Lung microvascular endothelial cell (primary cell): ENCODE results near the gene RPS17. TPM values are rescaled to one million over a fixed set of nuclear protein-coding genes. Genes with fewer than 3 reads are reported as not detected.
A peak's percentile ranks its signal among the peaks of the same experiment; 100 is the strongest.

Experiments used
- DNase-seq, 2 donors: peaks; one replicate each; pipeline versions ENCODE4 v3.0.0 to v3.0.0-alpha.2; 2010; ENCODE audit warnings: low read depth in 2 of 2
- total RNA-seq: library from RNA; depleted of rRNA; stranded (reverse); fragments of >200 nt; gene quantifications from 2 replicates; pipeline ENCODE4 v1.2.1, GENCODE V29; 2014

RPS17 gene
- 2,061 and 2,587 TPM in 2 replicates for total RNA-seq

DNA sequence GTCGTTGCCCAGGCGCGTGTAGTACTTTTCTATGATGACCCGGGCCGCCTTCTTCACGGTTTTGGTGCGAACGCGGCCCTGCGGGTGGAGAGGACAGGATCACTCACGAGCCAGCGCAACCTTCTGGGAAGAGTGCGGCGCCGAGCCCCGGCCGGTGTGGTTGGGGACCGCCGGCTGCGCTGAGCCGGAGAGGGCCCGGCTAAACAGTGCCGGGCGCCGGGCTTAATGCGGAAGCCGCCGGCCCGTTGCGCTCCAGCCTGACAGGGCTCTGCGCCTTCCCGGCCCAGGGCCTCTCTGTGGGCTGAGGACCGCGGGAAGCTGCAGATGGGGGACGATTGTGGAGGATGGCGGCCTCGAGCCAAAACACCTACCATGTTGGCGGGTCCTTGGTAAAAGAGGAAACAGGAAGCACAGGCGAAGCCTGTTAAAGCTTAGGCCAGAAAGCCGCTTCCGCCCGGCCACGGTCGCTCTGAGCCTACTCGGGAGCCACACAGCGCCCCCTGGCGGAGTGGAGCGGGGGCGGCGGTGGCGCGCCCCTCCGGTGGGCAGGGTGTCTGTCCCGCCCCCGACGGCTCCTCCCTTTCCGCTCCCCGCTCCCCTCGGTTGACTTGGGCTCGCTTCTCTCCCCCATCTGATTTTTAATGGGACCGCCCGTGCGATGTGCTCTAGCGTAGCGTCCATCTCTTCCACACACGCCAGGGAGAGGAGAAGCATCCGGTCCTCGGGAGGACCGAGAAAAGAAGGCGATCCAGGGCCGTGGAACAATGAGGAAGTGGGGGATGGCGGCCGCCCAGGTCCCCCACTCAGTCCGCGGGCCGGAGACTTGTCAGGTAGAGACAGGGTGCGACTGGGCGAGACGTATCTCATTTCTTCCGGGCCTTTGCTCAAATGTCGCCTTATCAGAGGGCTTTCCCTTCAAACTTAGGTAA is at the start of gene RPS17:
Gene RPS17 (minus strand): TSS at position 403 of the 929 bp plus-strand sequence. CDS start 29 bp downstream, at position 374.
- DNase-seq = peak; percentile 95 to 96

DNA sequence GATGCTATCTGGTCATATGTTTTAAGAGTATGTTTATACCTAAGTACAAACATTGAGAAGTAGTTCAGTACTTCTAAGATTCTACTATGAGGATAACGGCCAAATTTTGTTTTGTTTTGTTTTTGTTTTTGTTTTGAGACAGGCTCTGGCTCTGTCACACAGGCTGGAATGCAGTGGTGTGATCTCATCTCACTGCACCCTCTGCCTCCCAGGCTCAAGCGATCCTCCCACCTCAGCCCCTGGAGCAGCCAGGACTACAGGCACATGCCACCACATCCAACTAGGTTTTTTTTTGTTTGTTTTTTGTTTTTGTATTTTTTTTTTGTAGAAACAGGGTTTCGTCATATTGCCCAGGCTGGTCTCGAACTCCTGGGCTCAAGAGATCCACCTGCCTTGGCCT is 47.5 kb upstream of the RPS17 start:
- DNase-seq = no peak

DNA sequence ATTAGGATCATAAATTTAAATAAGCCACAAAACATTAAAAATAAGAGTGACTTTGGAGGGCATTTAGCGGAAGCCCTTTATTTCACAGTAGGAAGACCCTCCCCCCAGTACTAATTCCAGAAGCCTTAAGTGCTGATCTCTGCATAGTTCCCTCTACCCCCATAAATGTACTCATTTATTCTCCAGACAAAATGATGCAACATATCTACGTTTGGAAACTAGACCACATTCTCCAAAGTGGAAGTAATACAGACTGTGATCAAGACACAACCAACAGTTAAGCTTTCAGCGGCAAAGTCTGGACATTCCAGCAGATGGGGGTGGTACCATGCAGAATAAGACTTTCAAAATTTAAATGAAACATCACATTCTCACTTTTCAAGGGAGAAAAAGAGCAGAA is 44.8 kb upstream of the RPS17 start:
- no peak for DNase-seq

DNA sequence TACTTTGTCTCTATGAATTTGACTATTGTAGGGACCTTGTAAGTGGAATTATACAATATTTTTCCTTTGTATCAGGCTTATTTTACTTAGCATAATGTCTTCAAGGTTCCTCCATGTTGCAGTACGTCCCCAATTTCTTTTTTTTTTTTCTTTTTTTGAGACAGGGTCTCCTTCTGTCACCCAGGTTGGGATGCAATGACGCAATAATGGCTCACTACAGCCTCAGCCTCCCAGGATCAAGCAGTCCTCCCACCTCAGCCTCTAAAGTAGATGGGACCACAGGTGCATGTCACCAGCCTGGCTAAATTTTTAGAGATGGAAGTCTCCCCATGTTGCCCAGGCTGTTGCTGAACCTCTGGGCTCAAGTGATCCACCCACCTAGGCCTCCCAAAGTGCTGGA is 40.5 kb upstream of the RPS17 start:
- DNase-seq = no peak

DNA sequence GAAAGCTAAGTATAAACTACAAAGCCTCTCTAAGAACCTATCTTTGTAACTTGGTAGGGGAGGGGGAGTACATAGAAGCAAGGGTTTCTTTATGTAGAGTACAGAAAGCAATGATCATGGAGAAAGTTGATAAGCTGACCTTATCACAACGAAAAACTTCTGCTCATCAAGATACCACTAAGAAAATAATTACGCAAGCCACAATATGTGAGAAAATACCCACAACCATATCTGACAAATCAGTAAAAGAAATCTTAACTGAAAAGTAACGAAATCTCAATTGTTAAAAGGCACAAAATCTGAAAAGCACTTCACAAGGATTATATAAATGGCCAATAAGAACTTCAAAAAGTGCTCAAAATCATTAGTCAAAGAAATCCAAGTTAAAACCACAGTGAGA is 35.1 kb upstream of the RPS17 start:
- DNase-seq = no peak

DNA sequence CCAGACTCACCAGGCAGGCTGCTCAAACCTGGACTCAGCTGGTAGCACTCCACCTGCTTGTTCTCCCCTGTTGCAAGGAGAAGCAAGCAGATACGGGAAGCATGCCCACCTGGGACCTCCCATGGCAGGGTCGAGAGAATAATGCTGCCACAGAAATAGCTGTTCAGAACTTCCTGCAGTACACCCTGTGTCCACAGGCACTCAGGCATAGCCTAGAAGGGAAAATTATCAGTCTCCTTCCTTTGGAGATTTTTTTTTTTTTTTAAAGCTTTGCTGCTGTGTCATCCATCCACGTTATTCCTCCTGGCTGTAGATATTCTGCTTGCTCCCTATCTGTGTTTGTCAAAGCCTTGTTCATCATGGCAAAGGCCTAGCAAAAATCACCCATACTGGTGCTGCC is 32.7 kb upstream of the RPS17 start:
- DNase-seq = no peak

DNA sequence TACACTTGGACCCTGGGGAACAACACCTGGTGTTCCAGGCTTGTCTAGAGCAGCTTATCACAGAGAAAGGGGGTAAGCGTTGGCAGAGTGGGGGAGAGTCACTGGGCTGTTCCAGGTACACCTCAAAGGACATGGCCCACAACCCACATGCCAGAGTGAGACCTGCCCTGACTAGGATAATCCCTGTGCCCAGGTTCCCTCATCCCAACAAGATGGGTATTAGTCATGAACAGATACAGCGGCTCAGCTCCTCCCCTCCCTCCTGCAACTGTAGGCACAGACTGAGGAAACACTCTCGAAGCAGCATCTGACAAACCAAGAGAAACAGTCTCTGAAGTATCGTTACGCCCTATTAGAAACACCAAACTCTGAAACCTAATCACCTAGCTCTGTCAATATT is 32.1 kb upstream of the RPS17 start:
- DNase-seq = no peak

DNA sequence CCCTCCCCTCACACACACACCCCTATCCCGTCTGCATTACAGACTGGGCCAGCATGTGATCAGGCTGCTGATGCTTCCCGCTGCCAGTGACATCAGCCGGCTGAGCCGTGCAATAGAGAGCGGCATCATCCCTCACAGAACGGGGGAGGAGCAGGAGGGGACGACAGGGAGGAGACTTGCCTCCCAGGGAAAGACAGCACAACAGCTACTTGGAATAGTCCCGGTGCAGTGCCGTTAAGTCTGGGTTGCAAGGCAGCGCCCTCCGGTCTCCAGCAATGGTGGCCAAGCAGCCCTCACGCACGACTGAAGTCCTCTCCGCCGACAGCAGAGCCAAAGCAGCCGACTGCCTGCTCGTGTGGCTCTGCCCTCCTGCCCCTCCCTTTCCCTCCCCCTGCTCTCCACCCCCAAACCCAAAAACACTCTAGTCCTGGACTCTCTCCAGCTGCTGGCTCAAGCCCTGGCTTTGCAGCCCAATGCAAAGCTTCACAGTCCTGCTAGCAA is 31.5 kb upstream of the RPS17 start:
- DNase-seq = peak in 1 of 2 donors; percentile 3

DNA sequence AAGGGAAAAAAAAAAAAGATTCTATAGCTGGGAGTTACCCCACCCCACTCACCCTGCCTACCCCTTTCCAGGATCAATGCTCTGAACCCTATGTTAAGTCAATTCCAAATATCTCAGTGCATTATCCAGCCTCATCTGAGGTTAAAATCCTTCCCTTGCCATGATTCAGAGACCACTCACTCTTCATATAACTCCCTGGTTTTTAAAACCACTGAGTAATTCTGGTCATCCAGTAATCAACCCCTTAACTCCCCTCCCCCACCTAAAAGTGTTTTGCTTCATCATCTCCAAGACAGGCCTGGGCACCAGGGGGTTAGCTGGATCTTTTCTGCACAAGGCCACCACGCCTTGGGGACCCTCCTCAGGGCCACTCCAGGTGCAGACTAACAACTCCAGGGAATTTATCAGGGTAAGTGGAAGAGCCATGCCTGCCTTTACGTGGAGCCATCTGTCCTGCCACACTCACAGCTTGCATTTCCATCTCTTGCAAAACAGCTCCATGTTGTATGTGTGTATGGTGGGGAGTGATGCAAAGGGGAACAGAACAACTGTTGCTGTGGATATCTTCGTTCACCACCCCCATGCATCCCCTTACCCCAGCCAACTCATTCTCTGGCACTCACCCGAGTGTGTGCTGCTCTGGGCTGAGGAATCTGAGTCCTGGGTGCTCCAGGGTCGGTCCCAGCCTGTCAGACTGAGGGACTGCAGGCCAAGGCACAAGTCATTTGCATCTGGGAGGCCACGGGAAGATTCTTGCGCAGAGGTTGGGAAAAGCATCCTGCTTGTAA is 30.7 kb upstream of the RPS17 start:
- no peak for DNase-seq

DNA sequence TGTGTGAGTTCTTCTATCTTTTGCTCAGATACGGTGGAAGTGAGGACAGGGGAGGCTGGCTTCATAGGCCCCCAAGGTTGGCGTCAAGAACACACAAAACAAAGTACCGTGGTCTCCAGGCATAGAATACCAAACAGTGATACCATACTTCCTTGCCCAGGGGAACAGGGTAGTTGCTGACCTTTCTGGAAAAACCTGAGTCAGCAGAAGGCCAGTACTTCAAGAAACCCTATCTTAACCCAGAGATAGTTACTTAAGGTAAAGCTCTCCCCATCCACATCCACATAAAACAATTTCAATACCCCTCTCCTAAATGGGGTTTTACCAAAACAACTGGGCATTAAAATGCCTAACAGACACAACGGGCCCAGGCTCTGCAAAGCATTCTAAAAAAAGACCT is 29.6 kb upstream of the RPS17 start:
- no peak for DNase-seq

DNA sequence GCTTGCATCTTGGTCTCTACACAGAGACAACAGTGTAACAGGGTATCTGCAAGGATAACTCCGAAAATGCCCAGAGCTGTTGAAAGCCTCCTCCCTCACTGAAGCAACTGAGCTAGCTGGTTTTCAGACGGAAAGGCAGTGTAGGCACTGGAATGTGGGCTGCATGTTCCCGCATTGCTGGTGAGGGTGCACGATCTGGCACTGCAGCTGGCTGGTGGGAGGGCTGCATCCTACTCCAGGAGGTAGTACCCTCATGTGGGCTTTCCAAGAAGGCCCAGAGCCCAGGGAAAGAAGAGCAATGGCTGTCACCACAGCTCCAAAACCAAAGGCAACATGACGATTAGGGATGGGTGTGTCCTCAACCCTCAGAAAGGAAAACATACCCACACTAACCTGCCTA is 28.7 kb upstream of the RPS17 start:
- no peak for DNase-seq

DNA sequence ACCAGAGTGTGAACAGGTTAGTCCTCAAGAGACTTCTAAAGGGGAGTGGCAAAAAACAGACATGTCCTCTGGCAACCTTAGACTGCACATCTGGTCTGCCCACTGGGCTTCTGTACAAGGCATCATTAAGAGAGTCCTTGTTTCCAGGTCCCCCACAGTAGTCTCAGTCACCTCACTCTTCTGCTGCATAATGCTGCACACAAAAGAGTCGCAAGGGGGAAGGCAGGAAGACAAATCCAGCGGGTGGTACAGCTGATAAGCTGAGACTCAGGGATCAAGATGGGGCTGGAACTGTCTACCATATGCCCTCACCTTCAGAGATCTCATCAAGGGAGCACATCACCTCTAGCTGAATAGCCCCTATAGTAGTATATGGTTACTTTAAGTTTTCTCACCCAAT is 27.4 kb upstream of the RPS17 start:
- no peak for DNase-seq

DNA sequence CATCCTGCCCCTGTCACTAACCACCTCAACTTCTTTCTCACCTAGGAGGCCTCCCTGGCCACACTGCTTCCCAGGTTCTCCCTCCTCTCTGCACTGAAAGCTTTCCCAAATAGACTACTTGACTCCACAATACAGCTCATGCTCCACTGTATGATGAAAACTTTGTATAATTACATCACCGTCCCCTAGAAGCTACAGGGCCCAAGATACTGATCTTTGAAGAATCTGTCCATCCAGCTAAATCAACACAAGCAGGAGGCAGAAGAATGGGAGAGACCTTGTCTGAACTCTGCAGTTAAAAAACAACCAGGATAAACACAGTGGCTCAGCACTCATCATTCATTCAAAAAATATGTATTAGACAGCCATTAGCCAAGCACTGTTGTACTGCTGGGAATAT is 26.4 kb upstream of the RPS17 start:
- DNase-seq = no peak

DNA sequence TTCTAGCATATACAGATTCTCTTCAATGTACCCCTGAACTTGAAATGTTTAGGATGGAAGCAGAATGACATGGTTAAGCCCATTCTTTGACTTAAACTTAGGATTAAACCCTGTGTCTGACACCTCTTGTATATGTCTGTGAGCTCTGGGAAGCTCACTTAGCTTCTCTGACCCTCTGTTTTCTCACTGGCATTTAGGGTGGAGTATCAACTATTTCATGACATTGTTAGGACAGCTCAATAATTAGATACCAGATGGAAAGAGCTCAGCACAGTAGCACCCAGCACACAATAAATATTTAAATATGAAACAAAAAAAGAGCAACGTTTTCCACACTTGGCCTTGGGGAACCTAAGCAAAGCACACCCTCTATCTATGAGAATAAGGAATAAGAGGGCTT is 18.2 kb upstream of the RPS17 start:
- no peak for DNase-seq

DNA sequence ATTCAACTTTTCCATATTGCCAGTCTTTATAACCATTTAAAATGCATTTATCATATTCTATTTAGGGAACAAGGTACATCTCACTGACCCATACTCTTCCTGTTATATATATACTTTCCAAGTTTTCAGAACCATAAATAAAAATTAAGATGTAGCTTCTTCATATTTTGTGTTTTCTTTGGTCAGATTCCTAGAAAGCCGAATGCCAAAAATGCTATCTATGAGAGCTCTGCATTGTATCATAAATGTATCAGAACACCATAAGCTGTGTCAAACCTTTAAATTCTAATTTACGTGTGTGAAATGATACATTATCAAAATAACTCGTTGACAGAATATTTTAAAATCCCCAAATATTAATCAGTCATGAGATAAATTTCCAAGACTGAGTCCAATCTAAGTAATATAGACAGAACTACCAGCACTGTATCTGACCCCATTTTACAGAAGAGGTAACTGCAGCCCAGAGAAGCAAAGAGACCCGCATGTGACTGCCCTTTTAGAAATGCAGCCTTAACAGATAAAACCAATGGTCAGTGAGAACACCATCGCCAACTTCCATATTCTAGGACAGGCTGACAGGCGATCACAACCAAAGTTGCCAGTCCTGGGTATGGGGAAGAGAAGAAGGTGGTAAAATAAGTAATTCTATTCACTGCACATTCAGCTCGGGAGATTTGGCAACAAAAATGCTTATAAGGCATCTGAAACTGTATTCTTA is 16.2 kb upstream of the RPS17 start:
- DNase-seq = no peak

DNA sequence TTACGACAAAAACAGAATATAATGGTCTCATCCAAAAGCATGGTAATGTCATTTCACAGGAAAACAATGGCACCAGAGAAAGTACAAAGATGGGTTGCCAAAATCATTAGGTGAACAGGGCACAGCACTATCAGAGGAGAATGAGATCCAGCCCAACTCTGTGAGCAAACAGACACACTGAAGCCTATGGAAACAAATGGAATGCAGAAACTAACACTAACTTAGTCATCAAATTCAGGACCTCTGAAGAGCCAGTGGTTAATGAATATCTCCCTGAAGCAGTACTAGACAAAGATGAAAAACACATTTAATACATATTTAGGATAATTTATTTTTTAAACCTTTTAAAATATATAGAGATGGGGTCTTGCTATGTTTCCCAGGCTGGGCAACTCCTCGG is 14.6 kb upstream of the RPS17 start:
- DNase-seq = no peak

DNA sequence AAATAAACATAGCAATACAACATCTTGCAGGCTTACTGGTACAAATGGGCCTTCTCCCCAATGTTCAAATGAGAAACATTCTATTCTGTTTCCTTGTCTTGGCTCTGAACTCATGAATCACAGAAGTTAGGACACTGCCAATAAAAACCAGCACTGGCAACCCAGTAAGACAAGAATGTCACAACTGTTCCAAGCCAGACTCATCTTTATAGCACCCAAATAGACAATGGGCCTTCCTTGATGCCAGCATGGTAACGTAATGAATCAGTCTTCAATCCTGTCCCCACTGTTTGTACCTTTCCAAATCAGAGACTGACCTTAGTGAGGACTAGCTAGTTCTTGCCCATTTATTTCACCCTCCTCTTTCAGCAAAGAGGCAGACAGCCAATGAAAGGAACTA is 14.1 kb upstream of the RPS17 start:
- DNase-seq = no peak

DNA sequence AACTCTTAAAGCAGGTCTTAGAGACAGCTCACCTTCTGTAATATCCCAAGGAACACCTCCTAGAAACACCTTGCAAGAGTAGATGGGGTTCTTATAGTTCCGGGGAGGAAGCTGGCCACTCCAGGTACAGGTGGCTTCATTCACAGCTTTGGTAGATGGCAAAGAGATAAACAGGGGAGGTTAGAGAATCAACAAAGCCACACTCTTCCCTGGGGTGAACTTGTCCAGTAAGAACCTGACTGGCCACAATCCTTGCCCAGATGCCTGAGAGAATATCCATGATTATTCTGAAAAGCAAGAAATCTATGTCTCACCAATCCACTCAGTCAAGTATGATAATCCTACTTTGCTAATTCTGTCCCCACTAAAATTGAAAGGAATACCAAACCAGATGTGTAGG is 13.6 kb upstream of the RPS17 start:
- DNase-seq = no peak

DNA sequence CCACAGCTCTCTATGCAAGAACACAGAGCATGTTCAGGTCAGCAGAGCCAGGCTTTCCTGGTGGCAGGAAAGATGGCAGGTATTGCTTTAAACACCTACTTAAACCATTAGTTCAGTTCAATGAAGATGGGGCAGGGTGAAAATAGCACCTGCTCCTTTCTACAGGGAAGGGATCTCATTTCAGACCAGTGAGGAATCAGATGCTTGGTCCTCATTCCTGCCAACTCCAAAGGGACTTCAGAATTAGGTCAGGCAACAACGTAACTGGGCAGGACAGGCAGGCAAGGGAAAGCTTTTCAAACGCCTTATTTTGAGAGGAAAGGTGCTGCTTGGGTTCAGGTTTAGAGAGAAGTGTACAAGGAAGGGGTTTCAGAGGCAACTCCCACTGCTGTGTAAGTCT is 12.6 kb upstream of the RPS17 start:
- no peak for DNase-seq

DNA sequence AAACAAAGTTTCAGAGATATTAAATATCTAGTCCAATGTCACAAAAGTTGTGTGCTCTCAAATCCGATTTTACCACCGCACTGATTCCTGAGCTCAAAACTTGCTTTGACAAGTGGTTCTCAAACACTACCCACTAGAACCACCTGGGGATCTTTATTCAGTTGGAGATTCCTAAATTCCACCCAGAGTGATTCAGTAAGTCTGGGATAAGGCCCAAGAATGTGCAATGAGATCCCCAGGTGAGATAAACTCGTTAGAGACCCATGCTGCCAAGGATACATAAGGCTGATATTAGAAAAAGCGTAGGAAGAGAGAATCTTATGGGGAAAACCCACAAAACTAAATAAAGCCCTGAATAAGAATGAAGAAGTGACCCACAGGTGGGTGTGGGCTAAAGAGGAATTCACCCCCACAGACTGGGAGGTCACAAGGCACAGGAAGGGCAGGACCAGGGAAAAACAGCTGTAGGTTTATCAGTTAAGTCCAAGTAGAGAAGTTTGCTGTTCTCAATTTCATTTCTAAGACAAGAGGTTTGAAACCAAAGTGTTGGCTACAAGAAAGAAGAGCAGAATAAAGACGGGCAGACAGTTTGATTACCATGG is 11.5 kb upstream of the RPS17 start:
- no peak for DNase-seq

DNA sequence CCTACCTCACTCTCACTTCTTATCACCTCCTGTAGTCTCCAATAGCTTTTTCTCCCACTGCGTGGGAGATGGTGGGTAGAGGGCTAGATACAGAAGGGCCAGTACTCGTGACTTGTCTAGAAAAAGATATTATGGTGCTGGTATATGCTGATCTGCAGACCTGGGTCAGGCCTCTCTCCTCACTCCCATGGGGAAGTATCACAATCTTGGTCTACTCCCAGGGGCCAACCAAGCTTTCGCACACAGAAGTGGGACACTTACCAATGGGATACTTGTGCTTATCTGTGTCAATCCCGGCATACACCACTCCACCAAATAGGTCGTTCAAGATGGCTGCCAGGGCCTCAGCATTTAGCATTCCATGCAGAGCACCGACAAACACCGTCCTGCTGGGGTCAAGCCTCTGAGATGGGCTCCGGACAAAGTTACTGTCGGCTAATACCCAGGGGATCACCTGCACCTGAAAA is 9.0 kb upstream of the RPS17 start:
- DNase-seq = no peak
